Ovary (tissue), 9 donors: Measurements from ENCODE around the gene LGR5. TPM values are rescaled to one million over a fixed set of nuclear protein-coding genes. Genes with fewer than 3 reads are reported as not detected.

Experiments used
- DNase-seq, 5 donors: peaks; one replicate each; pipeline ENCODE4 v3.0.0-alpha.2; 2019 to 2020
- H3K27ac ChIP-seq, 2 donors: fragments of 200-600 bp; one replicate each; pipeline versions ENCODE4 v1.5.1 to v1.8.0; 2019 to 2022
- H3K27me3 ChIP-seq: fragments of 200-600 bp; one replicate; pipeline ENCODE4 v1.8.0; 2022
- H3K36me3 ChIP-seq: fragments of 200-600 bp; sonication (generic); one replicate; pipeline ENCODE4 v1.5.1; 2019
- H3K4me1 ChIP-seq: one replicate; pipeline ENCODE4 v1.8.1; 2013; ENCODE audit warnings: mild to moderate bottlenecking, moderate library complexity; ENCODE audit not compliant: insufficient read depth
- H3K4me3 ChIP-seq: fragments of 200-600 bp; sonication (generic); one replicate; pipeline ENCODE4 v1.5.1; 2017
- H3K9me3 ChIP-seq, 2 donors: fragments of 200-600 bp in 1 of 2; sonication (generic) in 1 of 2; one replicate each; pipeline versions ENCODE4 v1.5.1 to v1.8.1; 2013 to 2019; ENCODE audit warnings: mild to moderate bottlenecking in 1 of 2, moderate library complexity in 1 of 2
- EP300 ChIP-seq: sonication (generic); formaldehyde crosslinking; IDR thresholded peaks from one replicate; pipeline ENCODE4 v1.6.1; 2017; ENCODE audit warnings: antibody characterized with exemption
- POLR2A ChIP-seq: fragments of 450-650 bp; IDR thresholded peaks from one replicate; pipeline ENCODE4 v1.6.1; 2017; ENCODE audit warnings: antibody characterized with exemption, mild to moderate bottlenecking, moderate library complexity
- WGBS, 3 donors: extraction: QIAGEN DNeasy Blood & Tissue Kit in 1 of 3; methylation state at CpG; one replicate each; pipeline versions ENCODE4 v1.1.5 to v1.1.7; 2013 to 2017; 5-methylcytosine and 5-hydroxymethylcytosine counted together
- intact Hi-C, 4 donors: fragments of 100-400 bp; cut with DNase I; formaldehyde crosslinking; loops; one replicate each; pipeline versions ENCODE4 v1.11.0 to v1.15.1; 2022 to 2023
- polyA plus RNA-seq, 2 donors: library from polyadenylated mRNA; stranded (reverse); fragments of 200-250 nt in 1 of 2; fragments of 350-450 nt in 1 of 2; fragmentation: Illumina TruSeq in 1 of 2; extraction: RNeasy Lipid Tissue Mini Kit (QIAGEN cat#74804) in 1 of 2; gene quantifications; one replicate each; pipeline ENCODE4 v1.2.3, GENCODE V29; 2013 to 2014
- total RNA-seq, 7 donors: library from RNA; depleted of rRNA in 2 of 7; stranded (reverse); fragments of >200 nt in 2 of 7; fragmentation: NEBNext Ultra II Directional in 3 of 7; extraction: Animal tissue kit (Norgen Biotek cat#: 25700) in 3 of 7; gene quantifications; one replicate each; pipeline versions ENCODE4 v1.1.0 to v1.2.4, GENCODE V29; 2016 to 2023
- TF ChIP-seq, protein P1 (sequence below), 3 donors: fragments of 450-650 bp in 2 of 3; fragments of 200-600 bp in 1 of 3; IDR thresholded peaks; one replicate each; pipeline versions ENCODE4 v1.5.1 to v1.8.0; 2016 to 2022; ENCODE audit warnings: antibody characterized with exemption in 3 of 3, mild to moderate bottlenecking in 1 of 3
- donor health status: DM: no; HTN: no; CAD: no; lungs with moderate emphysema.
- donor health status: DM: no; HTN: no; CAD: no.
- donor health status: Bipolar disorder and iron deficiency.
- donor health status: DM: yes; HTN: yes; CAD: no.
- donor health status: DM: no; HTN: no; CAD: no.
- donor health status: DM: yes; HTN: yes; CAD: no.

Gene LGR5
- total and polyA plus RNA-seq, 9 donors = 0.31 to 3.5 (median 0.84) TPM

DNA sequence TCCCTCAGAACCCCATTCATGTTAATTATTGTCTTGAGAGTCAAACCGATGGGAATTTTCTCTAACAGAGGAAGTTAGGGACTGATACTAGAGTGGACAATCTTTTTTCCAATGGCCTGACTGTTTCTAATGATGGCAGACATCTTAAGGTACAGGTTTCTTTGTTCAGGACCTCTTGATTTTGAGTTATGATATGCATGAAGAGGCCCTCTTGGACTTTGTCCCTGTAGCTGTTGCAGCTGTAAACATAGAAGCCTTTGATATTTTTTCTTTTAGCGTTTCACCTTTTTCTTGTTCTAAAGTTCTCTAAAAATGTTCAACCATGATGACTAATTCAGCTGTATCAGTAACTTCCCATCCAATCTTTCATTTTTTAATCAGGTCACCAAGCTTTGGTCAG is 53.0 kb downstream of the LGR5 start:
- Histone ChIP-seq H3K27me3 (no peaks in the 10 kb centered on the region), H3K9me3 (no peaks in the 10 kb centered on the region), H3K4me1 (no peaks in the 10 kb centered on the region), H3K27ac (no peak overlapping the region), H3K36me3 (no peaks in the 10 kb centered on the region), H3K4me3 (no peak overlapping the region)
- no peak for DNase-seq
- 92 to 97% (median 92%) methylated on average over 2 of the region's 2 CpGs for WGBS, 3 donors
- intact Hi-C loops = no loop called here
- TF ChIP-seq POLR2A (no peak), EP300 (no peak)
- TF ChIP-seq, protein P1, sequence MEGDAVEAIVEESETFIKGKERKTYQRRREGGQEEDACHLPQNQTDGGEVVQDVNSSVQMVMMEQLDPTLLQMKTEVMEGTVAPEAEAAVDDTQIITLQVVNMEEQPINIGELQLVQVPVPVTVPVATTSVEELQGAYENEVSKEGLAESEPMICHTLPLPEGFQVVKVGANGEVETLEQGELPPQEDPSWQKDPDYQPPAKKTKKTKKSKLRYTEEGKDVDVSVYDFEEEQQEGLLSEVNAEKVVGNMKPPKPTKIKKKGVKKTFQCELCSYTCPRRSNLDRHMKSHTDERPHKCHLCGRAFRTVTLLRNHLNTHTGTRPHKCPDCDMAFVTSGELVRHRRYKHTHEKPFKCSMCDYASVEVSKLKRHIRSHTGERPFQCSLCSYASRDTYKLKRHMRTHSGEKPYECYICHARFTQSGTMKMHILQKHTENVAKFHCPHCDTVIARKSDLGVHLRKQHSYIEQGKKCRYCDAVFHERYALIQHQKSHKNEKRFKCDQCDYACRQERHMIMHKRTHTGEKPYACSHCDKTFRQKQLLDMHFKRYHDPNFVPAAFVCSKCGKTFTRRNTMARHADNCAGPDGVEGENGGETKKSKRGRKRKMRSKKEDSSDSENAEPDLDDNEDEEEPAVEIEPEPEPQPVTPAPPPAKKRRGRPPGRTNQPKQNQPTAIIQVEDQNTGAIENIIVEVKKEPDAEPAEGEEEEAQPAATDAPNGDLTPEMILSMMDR (IDR thresholded peaks at IDR 0.05) = no peak

DNA sequence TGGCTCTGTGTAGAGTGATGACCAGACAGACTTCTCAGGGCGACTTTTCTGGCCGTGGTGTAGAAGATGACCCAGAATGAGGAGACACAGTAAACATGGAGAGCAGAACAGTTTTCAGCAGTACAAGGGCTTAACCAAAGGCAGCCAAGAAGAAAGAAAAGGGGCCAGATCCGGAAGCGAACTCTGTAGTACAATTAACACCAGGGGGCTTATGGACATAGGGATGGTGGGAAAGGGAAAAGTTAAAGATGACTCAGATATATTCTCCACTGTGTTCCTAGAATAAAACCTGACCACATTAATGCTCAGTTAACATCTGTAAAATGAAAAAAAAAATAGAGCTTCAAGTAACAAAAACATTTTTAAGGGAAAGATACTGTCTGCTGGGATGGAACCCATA is 60.2 kb downstream of the LGR5 start:
- no peak overlapping the region for H3K27ac ChIP-seq
- no peaks in the 10 kb centered on the region for H3K36me3 ChIP-seq
- no peaks in the 10 kb centered on the region for H3K9me3 ChIP-seq
- no peaks in the 10 kb centered on the region for H3K27me3 ChIP-seq
- intact Hi-C loops = no loop called here
- H3K4me1 ChIP-seq = no peaks in the 10 kb centered on the region
- H3K4me3 ChIP-seq = no peak overlapping the region
- TF ChIP-seq, protein P1 (IDR thresholded peaks at IDR 0.05) = no peak
- no peak for TF ChIP-seq POLR2A
- no peak for TF ChIP-seq EP300
- DNase-seq = no peak
- WGBS, 3 donors = 91 to 96% (median 94%) methylated on average over 4 of the region's 4 CpGs

DNA sequence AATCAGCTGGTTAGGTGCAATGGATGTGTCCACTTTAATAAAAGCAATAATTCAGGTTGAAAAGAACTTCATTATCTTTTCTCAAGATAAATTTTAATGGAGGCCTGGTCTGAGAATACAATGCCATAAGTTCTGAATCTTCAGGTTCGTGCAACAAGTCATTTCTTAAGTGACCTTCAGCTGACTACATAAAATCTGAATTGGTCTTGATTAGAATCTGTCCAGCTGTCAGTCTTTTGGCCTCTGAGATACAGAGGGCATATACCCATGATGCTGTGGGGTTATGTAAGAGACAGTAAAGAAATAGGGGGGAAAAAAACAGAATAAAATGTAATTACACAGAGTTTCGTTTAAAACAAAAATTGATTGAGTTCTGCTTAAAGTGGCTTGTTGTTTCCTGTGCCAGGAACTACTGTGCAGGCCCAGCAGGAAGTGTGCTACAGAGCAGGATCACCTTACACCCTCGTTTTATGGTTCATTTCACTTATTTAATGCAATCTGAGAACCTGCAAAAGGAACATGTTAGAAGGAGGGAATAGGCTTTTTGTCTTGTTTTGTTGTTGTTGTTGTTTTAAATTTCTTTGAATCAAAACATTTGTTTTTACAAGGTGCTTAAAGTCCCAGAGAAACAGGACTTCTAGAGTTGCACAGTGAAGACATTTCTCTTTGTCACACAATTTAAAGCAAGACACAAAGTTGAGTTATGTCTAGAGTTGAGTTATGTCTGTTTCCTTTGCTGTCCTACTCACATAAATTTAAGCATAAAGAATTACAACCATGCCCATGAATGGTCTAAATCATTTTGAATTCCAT is 64.2 kb downstream of the LGR5 start:
- no peak overlapping the region for H3K4me3 ChIP-seq
- H3K27ac ChIP-seq = no peak overlapping the region
- no peaks in the 10 kb centered on the region for H3K27me3 ChIP-seq
- 51 to 57% (median 55%) methylated on average over 3 of the region's 3 CpGs for WGBS, 3 donors
- no peak for DNase-seq
- TF ChIP-seq POLR2A = no peak
- no peaks in the 10 kb centered on the region for H3K4me1 ChIP-seq
- intact Hi-C loops = no loop called here
- H3K36me3 ChIP-seq = no peaks in the 10 kb centered on the region
- no peaks in the 10 kb centered on the region for H3K9me3 ChIP-seq

DNA sequence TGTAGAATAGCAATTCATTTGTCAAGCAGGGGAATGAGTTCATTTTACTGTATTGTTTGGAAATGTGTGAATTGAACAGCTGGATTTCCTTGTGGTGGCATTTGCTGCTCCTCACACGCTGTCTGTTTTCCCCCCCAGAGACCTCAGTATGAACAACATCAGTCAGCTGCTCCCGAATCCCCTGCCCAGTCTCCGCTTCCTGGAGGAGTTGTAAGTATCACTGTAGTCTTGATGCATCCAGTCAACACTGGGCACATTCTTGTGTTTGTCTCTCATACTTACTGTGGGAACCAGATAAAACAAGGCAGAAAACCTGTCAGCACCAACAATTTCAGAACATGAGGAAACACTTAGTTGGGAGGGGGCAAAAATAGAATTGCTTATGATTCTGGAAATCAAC is 64.9 kb downstream of the LGR5 start:
- Histone ChIP-seq H3K9me3 (no peaks in the 10 kb centered on the region), H3K27ac (no peak overlapping the region), H3K27me3 (no peaks in the 10 kb centered on the region), H3K4me1 (no peaks in the 10 kb centered on the region), H3K36me3 (no peaks in the 10 kb centered on the region), H3K4me3 (no peak overlapping the region)
- TF ChIP-seq, protein P1 (IDR thresholded peaks at IDR 0.05) = no peak
- TF ChIP-seq EP300 (no peak), POLR2A (no peak)
- 7 to 22% (median 20%) methylated on average over 3 of the region's 3 CpGs for WGBS, 3 donors
- intact Hi-C loops = no loop called here
- DNase-seq = no peak

DNA sequence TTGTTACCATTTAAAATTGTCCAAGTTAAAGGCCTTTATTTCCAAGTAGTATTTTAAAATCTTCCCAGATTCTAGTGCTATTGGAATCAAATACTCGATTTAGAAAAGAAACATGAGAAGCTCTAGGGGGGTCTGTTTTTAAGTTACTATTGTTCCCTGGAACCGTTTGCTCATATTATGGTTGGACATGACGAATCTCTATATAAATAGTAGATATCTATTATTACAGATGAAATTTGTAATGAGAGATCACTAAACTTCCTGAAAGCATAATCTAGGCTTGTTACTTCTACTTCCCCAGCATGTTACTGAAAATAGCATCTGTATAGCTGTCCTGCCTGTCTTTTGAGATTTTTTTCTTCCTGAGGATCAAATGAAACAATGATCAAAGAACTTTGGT is 70.1 kb downstream of the LGR5 start:
- H3K27me3 ChIP-seq = no peaks in the 10 kb centered on the region
- 66 to 74% (median 67%) methylated on average over 3 of the region's 3 CpGs for WGBS, 3 donors

More for the DNA sequence above, 70.1 kb downstream of the LGR5 start:
- Histone ChIP-seq H3K27ac (no peak overlapping the region), H3K9me3 (no peaks in the 10 kb centered on the region), H3K36me3 (no peaks in the 10 kb centered on the region), H3K4me1 (no peaks in the 10 kb centered on the region), H3K4me3 (no peak overlapping the region)
- DNase-seq = no peak
- no peak for TF ChIP-seq EP300
- no peak for TF ChIP-seq POLR2A
- TF ChIP-seq, protein P1 (IDR thresholded peaks at IDR 0.05) = no peak
- intact Hi-C loops = no loop called here
